ENCODE measurements around the gene BAIAP2L2. TPM values are rescaled to one million over a fixed set of nuclear protein-coding genes. Genes with fewer than 3 reads are reported as not detected.

The BAIAP2L2 gene
- polyA plus RNA-seq, 1 donor from 2014 or later, result 2.3 TPM

- no peak for TF ChIP-seq REST (IDR thresholded peaks at IDR 0.05; ENCODE audit: borderline replicate concordance)
These were observed 53.3 kb downstream of the BAIAP2L2 start, which contains the start of gene PICK1 (continued) for GRCh38 chr22:38056969-38057891.

- Histone ChIP-seq H3K9ac (ENCODE audit: low read length) (no peak overlapping the region), H3K9me3 (ENCODE audit: low read length) (no peaks in the 10 kb centered on the region), H3K4me2 (ENCODE audit: low read length) (no peak overlapping the region), H3K36me3 (ENCODE audit: insufficient read depth, low read length) (no peaks in the 10 kb centered on the region), H3K79me2 (replicated peaks; ENCODE audit: insufficient read depth, low read length) (no peaks in the 10 kb centered on the region), H3F3A (ENCODE audit: insufficient read depth, low read length, poor library complexity, severe bottlenecking) (no peaks in the 10 kb centered on the region), H3K4me3 (ENCODE audit: low read length) (no peak overlapping the region), H3K27ac (ENCODE audit: low read length) (no peak overlapping the region), H3K9me2 (ENCODE audit: insufficient read depth, low read length) (no peaks in the 10 kb centered on the region), H4K20me1 (ENCODE audit: insufficient read depth) (no peaks in the 10 kb centered on the region), H2AFZ (ENCODE audit: low read depth, low read length) (no peak overlapping the region), H3K27me3 (ENCODE audit: insufficient read depth, low read depth, low read length) (no peaks in the 10 kb centered on the region)
- TF ChIP-seq REST (IDR thresholded peaks at IDR 0.05; ENCODE audit: borderline replicate concordance) (no peak), MXI1 (conservative IDR thresholded peaks at IDR 0.05; ENCODE audit: poor library complexity, severe bottlenecking) (peak; percentile 64), EZH2 (IDR thresholded peaks at IDR 0.05; ENCODE audit: borderline replicate concordance, insufficient read depth, low read length, poor library complexity, severe bottlenecking) (no peak), SMC3 (conservative IDR thresholded peaks at IDR 0.05; ENCODE audit: poor library complexity) (peak; percentile 98), POLR2AphosphoS5 (IDR thresholded peaks at IDR 0.05) (no peak), RAD21 (conservative IDR thresholded peaks at IDR 0.05) (peak; percentile 99)
- TF ChIP-seq, protein P1, sequence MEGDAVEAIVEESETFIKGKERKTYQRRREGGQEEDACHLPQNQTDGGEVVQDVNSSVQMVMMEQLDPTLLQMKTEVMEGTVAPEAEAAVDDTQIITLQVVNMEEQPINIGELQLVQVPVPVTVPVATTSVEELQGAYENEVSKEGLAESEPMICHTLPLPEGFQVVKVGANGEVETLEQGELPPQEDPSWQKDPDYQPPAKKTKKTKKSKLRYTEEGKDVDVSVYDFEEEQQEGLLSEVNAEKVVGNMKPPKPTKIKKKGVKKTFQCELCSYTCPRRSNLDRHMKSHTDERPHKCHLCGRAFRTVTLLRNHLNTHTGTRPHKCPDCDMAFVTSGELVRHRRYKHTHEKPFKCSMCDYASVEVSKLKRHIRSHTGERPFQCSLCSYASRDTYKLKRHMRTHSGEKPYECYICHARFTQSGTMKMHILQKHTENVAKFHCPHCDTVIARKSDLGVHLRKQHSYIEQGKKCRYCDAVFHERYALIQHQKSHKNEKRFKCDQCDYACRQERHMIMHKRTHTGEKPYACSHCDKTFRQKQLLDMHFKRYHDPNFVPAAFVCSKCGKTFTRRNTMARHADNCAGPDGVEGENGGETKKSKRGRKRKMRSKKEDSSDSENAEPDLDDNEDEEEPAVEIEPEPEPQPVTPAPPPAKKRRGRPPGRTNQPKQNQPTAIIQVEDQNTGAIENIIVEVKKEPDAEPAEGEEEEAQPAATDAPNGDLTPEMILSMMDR (IDR thresholded peaks at IDR 0.05; ENCODE audit: poor library complexity, severe bottlenecking), result peak; percentile 99
These were observed 58.3 kb downstream of the BAIAP2L2 start for GRCh38 chr22:38051900-38052862.

Measured in neural cell (in vitro differentiated cells).